GM23338 (cell line): Measurements from ENCODE around the gene ATP5PD.

Experiments
- CREB1 ChIP-seq: fragments of 250-450 bp; sonication (Bioruptor Pico); IDR thresholded peaks from 2 replicates; pipeline ENCODE4 v1.5.0; 2020; ENCODE audit warnings: low read depth, mild to moderate bottlenecking, moderate library complexity
- EZH2 ChIP-seq: fragments of 200-600 bp; sonication (generic); IDR thresholded peaks from one replicate; pipeline ENCODE4 v1.8.0; 2017; ENCODE audit warnings: antibody characterized with exemption, mild to moderate bottlenecking, low read depth; ENCODE audit not compliant: unreplicated experiment
- EZH2phosphoT487 ChIP-seq: fragments of 200-600 bp; sonication (generic); IDR thresholded peaks from one replicate; pipeline ENCODE4 v1.8.1; 2018; ENCODE audit warnings: antibody characterized with exemption; ENCODE audit not compliant: unreplicated experiment
- JUNB ChIP-seq: IDR thresholded peaks from one replicate; pipeline ENCODE4 v1.6.1; 2016; ENCODE audit warnings: antibody characterized with exemption; ENCODE audit not compliant: unreplicated experiment
- NANOG ChIP-seq: IDR thresholded peaks from 2 replicates; pipeline ENCODE4 v1.6.1; 2016; ENCODE audit warnings: antibody characterized with exemption, borderline replicate concordance
- POLR2AphosphoS5 ChIP-seq: IDR thresholded peaks from 2 replicates; pipeline ENCODE4 v1.6.1; 2016; ENCODE audit warnings: antibody characterized with exemption, low read depth
- STAT1 ChIP-seq: IDR thresholded peaks from one replicate; pipeline ENCODE4 v1.6.1; 2016; ENCODE audit warnings: antibody characterized with exemption; ENCODE audit not compliant: unreplicated experiment
- ZNF114 ChIP-seq: fragments of 250-450 bp; sonication (Bioruptor Pico); IDR thresholded peaks from 2 replicates; pipeline ENCODE4 v1.5.0; 2020; ENCODE audit warnings: mild to moderate bottlenecking, moderate library complexity
- ZNF331 ChIP-seq: fragments of 250-450 bp; sonication (Bioruptor Pico); IDR thresholded peaks from 2 replicates; pipeline ENCODE4 v1.5.0; 2020; ENCODE audit warnings: low read depth, mild to moderate bottlenecking, moderate library complexity
- TF ChIP-seq, protein P1 (sequence below), 2 experiments: fragments of 200-600 bp in 1 of 2; sonication (generic) in 1 of 2; conservative IDR thresholded peaks; 2 replicates each; pipeline versions ENCODE4 v1.5.1 to v1.6.1; 2016 to 2017; ENCODE audit warnings: antibody characterized with exemption in 2 of 2, low read depth in 2 of 2, mild to moderate bottlenecking in 2 of 2, moderate library complexity in 1 of 2
- TF ChIP-seq, protein P2 (sequence below): IDR thresholded peaks from one replicate; pipeline ENCODE4 v1.6.1; 2018; ENCODE audit warnings: antibody characterized with exemption; ENCODE audit not compliant: unreplicated experiment
- TF ChIP-seq, protein P3 (sequence below): fragments of 250-450 bp; sonication (Bioruptor Pico); IDR thresholded peaks from 2 replicates; pipeline ENCODE4 v1.5.0; 2020; ENCODE audit warnings: mild to moderate bottlenecking, moderate library complexity

DNA sequence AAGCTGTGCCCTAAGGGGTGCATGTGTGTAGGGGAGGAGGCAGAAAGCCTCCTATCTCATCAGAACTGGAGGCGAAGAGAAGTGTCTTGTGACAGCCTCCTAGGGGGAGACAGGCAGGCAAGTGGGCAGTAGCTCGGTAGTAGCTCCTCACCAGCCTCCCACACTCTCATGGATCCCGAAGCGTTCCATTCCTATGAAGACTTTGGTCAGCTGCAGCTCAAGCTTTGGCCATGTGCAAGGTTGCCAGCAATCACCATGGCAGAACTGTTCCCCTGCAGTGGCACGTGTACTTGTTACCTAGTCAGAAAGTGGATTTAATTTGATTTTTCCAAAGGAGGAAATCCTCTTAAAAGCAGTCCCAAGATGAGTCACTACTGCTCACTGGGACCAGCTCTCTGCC is 27.6 kb downstream of the ATP5PD start:
- TF ChIP-seq CREB1 (no peak), POLR2AphosphoS5 (no peak), EZH2 (no peak), EZH2phosphoT487 (no peak), ZNF114 (CRISPR knock-in tag) (no peak), NANOG (no peak), JUNB (no peak), STAT1 (no peak), ZNF331 (no peak)
- TF ChIP-seq, protein P1, sequence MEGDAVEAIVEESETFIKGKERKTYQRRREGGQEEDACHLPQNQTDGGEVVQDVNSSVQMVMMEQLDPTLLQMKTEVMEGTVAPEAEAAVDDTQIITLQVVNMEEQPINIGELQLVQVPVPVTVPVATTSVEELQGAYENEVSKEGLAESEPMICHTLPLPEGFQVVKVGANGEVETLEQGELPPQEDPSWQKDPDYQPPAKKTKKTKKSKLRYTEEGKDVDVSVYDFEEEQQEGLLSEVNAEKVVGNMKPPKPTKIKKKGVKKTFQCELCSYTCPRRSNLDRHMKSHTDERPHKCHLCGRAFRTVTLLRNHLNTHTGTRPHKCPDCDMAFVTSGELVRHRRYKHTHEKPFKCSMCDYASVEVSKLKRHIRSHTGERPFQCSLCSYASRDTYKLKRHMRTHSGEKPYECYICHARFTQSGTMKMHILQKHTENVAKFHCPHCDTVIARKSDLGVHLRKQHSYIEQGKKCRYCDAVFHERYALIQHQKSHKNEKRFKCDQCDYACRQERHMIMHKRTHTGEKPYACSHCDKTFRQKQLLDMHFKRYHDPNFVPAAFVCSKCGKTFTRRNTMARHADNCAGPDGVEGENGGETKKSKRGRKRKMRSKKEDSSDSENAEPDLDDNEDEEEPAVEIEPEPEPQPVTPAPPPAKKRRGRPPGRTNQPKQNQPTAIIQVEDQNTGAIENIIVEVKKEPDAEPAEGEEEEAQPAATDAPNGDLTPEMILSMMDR (conservative IDR thresholded peaks at IDR 0.05; ENCODE audit: low read depth in 2 of 2): no peak
- TF ChIP-seq, protein P2, sequence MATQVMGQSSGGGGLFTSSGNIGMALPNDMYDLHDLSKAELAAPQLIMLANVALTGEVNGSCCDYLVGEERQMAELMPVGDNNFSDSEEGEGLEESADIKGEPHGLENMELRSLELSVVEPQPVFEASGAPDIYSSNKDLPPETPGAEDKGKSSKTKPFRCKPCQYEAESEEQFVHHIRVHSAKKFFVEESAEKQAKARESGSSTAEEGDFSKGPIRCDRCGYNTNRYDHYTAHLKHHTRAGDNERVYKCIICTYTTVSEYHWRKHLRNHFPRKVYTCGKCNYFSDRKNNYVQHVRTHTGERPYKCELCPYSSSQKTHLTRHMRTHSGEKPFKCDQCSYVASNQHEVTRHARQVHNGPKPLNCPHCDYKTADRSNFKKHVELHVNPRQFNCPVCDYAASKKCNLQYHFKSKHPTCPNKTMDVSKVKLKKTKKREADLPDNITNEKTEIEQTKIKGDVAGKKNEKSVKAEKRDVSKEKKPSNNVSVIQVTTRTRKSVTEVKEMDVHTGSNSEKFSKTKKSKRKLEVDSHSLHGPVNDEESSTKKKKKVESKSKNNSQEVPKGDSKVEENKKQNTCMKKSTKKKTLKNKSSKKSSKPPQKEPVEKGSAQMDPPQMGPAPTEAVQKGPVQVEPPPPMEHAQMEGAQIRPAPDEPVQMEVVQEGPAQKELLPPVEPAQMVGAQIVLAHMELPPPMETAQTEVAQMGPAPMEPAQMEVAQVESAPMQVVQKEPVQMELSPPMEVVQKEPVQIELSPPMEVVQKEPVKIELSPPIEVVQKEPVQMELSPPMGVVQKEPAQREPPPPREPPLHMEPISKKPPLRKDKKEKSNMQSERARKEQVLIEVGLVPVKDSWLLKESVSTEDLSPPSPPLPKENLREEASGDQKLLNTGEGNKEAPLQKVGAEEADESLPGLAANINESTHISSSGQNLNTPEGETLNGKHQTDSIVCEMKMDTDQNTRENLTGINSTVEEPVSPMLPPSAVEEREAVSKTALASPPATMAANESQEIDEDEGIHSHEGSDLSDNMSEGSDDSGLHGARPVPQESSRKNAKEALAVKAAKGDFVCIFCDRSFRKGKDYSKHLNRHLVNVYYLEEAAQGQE: no peak
- TF ChIP-seq, protein P3, sequence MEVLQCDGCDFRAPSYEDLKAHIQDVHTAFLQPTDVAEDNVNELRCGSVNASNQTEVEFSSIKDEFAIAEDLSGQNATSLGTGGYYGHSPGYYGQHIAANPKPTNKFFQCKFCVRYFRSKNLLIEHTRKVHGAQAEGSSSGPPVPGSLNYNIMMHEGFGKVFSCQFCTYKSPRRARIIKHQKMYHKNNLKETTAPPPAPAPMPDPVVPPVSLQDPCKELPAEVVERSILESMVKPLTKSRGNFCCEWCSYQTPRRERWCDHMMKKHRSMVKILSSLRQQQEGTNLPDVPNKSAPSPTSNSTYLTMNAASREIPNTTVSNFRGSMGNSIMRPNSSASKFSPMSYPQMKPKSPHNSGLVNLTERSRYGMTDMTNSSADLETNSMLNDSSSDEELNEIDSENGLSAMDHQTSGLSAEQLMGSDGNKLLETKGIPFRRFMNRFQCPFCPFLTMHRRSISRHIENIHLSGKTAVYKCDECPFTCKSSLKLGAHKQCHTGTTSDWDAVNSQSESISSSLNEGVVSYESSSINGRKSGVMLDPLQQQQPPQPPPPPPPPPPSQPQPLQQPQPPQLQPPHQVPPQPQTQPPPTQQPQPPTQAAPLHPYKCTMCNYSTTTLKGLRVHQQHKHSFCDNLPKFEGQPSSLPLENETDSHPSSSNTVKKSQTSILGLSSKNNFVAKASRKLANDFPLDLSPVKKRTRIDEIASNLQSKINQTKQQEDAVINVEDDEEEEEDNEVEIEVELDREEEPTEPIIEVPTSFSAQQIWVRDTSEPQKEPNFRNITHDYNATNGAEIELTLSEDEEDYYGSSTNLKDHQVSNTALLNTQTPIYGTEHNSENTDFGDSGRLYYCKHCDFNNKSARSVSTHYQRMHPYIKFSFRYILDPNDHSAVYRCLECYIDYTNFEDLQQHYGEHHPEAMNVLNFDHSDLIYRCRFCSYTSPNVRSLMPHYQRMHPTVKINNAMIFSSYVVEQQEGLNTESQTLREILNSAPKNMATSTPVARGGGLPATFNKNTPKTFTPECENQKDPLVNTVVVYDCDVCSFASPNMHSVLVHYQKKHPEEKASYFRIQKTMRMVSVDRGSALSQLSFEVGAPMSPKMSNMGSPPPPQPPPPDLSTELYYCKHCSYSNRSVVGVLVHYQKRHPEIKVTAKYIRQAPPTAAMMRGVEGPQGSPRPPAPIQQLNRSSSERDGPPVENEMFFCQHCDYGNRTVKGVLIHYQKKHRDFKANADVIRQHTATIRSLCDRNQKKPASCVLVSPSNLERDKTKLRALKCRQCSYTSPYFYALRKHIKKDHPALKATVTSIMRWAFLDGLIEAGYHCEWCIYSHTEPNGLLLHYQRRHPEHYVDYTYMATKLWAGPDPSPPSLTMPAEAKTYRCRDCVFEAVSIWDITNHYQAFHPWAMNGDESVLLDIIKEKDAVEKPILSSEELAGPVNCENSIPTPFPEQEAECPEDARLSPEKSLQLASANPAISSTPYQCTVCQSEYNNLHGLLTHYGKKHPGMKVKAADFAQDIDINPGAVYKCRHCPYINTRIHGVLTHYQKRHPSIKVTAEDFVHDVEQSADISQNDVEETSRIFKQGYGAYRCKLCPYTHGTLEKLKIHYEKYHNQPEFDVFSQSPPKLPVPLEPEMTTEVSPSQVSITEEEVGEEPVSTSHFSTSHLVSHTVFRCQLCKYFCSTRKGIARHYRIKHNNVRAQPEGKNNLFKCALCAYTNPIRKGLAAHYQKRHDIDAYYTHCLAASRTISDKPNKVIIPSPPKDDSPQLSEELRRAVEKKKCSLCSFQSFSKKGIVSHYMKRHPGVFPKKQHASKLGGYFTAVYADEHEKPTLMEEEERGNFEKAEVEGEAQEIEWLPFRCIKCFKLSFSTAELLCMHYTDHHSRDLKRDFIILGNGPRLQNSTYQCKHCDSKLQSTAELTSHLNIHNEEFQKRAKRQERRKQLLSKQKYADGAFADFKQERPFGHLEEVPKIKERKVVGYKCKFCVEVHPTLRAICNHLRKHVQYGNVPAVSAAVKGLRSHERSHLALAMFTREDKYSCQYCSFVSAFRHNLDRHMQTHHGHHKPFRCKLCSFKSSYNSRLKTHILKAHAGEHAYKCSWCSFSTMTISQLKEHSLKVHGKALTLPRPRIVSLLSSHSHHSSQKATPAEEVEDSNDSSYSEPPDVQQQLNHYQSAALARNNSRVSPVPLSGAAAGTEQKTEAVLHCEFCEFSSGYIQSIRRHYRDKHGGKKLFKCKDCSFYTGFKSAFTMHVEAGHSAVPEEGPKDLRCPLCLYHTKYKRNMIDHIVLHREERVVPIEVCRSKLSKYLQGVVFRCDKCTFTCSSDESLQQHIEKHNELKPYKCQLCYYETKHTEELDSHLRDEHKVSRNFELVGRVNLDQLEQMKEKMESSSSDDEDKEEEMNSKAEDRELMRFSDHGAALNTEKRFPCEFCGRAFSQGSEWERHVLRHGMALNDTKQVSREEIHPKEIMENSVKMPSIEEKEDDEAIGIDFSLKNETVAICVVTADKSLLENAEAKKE (CRISPR knock-in tag): no peak
